HG03064 (cell line): Measurements from ENCODE around the gene TNK1.

Source experiments
- ATAC-seq: cut with Tn5 transposase; IDR thresholded peaks from one replicate; pipeline ENCODE4 v1.9.1; 2021; ENCODE audit warnings: low read depth; ENCODE audit not compliant: unreplicated experiment

The TNK1 gene

GRCh38 chr17:7388856-7389255, 8.0 kb downstream of the TNK1 start:
- ATAC-seq, result no peak

DNA sequence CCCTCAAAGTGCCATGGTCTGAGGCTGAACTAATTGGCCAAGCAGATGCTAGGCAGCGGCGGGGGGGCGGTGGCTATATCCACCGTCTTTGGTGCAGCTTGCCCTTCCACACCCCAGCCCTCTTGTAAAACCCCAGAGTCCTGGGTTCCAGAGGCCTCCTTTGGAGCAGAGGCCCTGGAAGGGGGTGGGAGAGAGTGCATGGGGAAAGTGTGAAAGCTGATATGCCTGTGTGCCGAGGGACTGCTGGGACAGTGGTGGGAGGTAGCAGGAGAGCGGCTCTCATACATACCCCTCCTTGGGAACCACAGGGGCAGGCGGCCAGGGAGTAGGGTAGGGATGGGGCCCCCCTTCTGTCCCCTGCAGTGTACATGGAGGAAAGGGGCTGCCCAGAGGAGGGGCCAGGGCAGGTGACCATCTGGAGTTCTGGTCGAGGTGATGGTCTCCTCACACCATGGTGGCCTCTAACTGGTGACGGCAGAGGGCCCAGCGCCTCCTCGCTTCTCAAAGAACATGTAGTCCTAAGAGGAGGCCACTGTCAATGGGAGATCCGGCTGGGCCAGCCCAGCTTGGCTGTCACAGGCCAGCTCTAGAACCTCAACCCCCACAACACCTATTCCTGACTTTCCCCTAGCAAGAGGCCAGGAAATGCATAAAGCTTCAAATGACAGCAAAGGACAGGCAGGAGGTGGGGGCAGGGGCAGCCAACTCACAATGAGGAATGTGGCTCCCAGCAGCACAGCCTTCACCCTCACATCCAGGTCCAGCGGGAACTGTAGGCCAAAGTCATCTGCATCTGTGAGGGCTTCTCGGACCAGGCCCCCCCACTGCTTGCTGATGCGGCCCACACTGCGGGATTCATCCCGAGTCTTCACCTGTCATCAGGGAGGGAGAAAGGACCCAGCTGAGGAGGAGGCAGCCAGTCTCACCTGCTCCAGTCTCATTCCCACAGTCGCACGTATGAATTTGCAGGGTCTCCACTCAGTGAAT, 9.3 kb downstream of the TNK1 start:
- no peak for ATAC-seq

DNA sequence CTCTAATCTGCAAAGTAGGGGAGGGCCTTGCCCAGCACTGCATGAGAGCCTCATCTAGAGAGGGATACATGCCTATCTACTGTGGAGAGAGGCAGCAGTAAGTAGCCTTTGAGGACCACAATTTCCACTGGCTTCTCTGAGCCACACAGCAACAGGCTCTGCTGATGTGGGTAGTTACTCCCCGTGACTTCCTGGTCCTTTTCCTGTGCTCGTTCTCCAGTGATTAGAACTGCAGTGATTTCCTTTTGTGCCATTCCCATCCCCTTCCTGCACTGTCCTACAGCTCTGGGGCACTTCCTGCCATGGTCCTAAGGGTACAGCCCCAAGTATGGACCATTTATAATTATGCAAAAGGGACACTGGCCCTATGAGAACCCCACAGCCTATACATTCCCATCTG, 10.4 kb downstream of the TNK1 start:
- ATAC-seq, result no peak

- no peak for ATAC-seq
Observed at GRCh38 chr17:7392696-7393612, 12.1 kb downstream of the TNK1 start.

DNA sequence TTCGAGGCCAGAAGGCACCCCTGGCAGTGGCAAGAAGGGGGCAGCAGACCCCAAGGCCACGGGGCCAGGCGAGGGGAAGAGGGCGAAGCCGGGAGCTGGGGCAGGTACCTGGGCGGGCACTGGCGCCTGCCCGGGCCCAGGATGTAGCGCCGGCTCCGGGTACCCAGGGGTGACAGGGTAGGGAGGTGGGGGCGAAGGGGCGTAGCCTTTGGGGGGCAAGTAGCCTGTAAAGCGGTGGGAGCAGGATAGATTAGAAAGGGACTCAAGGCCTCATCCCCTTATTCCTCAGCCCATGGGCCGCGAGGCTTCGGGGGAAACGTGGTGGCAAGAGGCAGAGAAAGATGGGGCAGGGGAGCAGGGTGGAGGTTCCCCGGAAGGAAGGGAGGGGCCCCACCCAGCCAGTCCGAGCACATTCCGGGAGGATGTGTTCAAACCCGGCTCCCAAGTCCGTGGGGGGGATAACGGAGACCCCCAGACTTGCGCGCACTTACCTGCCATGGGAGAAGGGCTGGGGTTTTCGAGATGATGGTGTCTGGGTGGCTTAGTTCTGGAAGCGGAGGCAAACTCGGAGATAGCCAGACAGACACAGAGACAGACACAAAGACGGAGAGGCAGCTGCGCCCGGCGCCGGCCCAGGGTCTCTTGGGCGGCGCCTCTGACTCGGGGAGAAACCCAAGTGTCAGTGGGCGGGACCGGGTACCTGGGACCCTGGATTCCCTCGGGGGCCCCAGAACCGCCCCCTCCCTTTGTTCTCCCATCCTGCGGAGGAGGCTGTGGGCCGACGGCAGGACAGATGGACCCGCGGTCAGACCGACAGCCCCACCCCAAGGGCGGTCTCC, 12.9 kb downstream of the TNK1 start:
- peak; percentile 52 for ATAC-seq

DNA sequence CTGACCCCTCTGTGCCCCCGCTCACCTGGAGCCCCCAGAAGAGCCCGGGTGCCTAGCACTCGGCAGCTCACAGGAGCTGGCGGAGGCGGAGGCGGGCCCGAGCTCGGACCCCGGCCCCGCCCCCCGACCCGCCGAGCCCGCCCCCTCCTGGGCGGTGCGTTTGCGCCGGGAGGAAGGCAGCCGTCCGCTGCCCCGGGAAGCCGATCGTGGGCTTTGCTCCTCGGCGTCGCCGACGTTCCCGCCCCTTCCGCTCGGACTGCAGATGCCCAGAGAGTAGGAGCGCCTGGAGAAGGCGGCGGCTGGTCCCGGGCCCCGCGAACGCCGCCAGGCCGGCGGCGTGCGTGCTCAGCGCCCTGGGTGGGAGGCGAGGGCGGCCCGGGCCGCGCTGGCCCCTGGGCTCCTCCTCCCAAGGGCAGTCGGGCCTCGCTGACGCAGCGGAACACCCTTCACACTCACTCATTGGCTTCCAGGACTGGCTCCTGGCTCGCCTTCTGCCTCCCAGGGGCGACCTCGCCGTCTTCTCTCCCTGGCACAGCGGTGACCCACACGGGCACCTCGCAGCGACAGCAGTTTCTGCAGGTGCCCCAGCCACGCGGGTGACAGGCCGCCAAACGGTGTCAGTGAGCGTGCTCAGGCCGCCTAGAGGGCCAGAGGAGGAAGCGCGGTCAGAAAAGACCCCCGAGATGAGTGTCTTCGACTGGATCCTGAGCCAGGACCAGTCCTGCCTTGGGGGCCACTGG, 13.7 kb downstream of the TNK1 start, which contains the start of gene PLSCR3:
PLSCR3 (minus strand) TSS at position 74 of the 740 bp plus-strand sequence. CDS start 415 bp downstream, outside the sequence.
- peak; percentile 66 for ATAC-seq

- ATAC-seq, result no peak
Observed at GRCh38 chr17:7396147-7396546, 15.3 kb downstream of the TNK1 start.

DNA sequence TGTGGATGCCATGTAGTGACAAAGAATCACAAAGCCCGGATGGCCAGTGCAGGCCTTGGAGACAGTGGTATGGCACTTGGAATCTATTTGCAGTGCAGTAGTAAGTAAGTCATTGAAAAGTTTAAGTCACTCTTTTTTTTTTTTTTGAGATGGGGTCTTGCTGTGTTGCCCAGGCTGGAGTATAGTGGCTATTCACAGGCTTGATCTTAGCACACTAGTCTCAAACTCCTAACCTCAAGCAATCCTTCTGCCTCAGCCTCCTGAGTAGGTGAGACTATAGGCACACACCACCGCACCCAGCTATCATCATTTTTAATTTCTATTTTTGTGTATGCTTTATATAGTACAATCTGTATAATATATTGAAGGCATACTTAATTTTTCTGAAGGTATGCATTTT, 17.7 kb downstream of the TNK1 start:
- no peak for ATAC-seq

DNA sequence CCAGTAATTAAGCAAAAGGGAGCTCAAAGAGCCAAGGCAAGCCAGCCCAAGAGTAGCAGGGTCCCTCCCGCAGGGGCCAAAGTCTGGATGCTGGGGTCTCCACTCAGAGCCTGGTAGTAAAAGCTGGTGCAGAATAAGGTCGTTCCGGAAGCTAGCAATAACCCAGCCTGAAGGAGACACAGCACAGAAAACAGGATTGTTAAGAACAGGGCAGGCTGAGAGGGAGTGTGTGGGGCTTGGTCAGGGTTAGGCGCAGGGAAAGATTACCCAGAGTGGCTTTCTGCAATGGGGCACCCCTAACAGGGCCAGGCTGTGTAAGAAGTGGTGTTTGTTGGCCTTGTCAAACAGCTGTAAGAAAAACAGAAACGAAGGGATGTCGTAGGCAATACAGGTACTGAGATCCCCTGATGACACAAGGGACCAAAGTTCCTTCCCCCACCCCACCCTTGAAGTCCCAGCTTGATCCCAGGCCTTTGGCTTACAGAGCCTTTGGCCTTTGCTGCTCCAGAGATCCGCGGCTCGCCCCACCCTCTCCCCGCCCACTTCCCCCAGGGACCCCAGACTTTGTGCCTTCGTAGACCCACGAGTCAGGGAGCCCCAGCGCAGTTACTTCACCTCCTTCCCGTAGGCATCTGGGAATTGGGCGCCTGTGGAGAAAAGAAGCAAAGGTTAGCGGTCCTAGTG, 22.3 kb downstream of the TNK1 start:
- ATAC-seq, result no peak

GRCh38 chr17:7403727-7403976, 22.8 kb downstream of the TNK1 start:
- ATAC-seq, result no peak

- peak; percentile 81 for ATAC-seq
Observed at GRCh38 chr17:7403977-7404736, 23.3 kb downstream of the TNK1 start, which contains the start of gene TMEM256. TMEM256 (minus strand) TSS chr17:7404097; CDS start chr17:7404084, 13 bp downstream.

GRCh38 chr17:7404737-7405349, 24.0 kb downstream of the TNK1 start:
- peak; percentile 14 for ATAC-seq

DNA sequence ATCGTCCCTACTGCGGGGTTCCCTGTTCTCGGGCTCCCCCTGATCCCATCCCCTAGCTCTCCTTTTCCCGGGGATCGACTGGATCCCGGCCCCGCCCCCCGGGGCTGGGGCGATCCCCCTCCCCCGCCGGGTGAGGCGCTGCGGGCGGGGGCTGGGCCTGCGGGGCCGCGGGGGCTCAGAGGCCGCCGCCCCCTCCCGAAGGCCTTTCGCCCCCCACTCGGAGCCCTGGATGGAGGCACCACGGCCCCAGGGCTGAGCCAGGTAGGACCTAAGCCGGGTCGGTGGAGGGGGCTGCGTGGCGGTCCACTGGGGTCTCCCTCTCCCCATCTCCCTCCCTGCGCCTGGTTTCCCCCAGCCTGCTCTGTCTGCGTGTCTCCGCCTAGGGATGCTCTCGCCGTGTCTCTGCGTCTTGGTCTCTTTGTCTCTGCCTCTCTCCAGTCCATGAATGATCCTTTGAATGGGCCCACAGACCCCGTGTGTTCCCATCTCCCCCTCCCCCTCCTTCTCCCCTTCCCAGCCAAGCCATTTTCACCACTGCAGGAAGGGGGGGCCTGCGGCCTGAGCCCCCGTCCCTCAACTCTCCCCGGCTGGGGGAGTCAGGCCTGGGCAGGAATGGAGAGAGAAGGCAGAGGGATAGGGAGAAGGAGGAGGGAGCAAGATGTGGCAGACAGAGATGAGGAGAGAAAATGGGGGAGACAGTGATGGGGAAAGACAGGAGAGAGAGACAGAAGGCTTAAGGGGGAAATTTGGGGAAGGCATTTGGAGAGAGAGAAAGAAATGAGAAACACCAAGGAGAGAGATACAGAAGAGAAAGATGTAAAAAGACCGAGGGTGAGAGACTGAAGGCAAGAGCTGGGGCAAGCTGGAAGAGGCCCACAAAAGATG, 24.7 kb downstream of the TNK1 start:
- no peak for ATAC-seq

GRCh38 chr17:7406235-7406825, 25.4 kb downstream of the TNK1 start:
- ATAC-seq, result no peak

GRCh38 chr17:7407082-7407481, 26.2 kb downstream of the TNK1 start:
- no peak for ATAC-seq

GRCh38 chr17:7407485-7408251, 26.8 kb downstream of the TNK1 start, which contains the start of gene NLGN2:
NLGN2 (plus strand) TSS chr17:7407845; CDS start chr17:7408256, 411 bp downstream.
- no peak for ATAC-seq
